ENCODE results near the gene DHX58.

- TF ChIP-seq CTCF (IDR thresholded peaks at IDR 0.05) (no peak), POLR2A (IDR thresholded peaks at IDR 0.05) (no peak), POLR2AphosphoS5 (IDR thresholded peaks at IDR 0.05) (no peak)
Observed at GRCh38 chr17:42119301-42119700, 6.8 kb upstream of the DHX58 start.
